Measurements from ENCODE around the gene BOLA3. TPM values are rescaled to one million over a fixed set of nuclear protein-coding genes. Genes with fewer than 3 reads are reported as not detected.

Gene BOLA3
- total and polyA plus RNA-seq, 10 of the 15 experiments (the other 5 are each of a cell fraction or from before 2014, with no cell fraction given) = 62.6 to 300 (median 134) TPM

DNA sequence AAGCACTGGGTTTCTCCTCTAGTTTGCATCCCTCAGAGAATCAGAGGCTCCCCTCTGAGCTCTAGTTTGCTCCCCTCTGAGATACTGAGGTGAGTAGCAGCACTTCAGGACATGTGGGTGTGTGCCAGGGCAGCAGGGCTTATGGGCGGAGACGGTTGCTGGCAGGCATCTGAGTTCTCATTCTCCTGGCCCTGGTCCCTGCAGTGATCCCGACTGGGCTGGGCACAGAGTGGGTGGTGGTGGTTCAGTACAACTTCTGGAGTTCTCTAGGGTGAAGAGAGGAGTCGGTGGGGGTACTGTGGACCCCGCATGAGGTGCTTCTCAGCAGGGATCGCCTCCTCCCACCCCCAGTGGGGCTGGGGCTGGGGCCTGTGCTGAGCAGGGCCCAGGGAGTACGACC lies 47.9 kb downstream of the BOLA3 start:
- Histone ChIP-seq H3K27me3 (replicated peaks in 1 of 2; ENCODE audit: control insufficient read depth in 2 of 2, insufficient read depth in 2 of 2, low read length in 1 of 2) (no peaks in the 10 kb centered on the region), H3K36me3 (ENCODE audit: control insufficient read depth in 2 of 2, insufficient read depth in 2 of 2, low read length in 1 of 2) (peaks cover 13 to 36% of the 10 kb centered on the region in 2 experiments), H3K9me3 (replicated peaks; ENCODE audit: control insufficient read depth, insufficient read depth, low read length) (no peaks in the 10 kb centered on the region), H4K20me1 (ENCODE audit: control insufficient read depth, insufficient read depth) (no peaks in the 10 kb centered on the region), H2AFZ (ENCODE audit: control insufficient read depth, low read depth, low read length) (no peak overlapping the region), H3K9ac (ENCODE audit: control insufficient read depth, insufficient read depth, low read length) (no peak overlapping the region), H3K4me2 (ENCODE audit: control insufficient read depth, insufficient read depth) (no peak overlapping the region), H3K4me1 (ENCODE audit: control insufficient read depth, insufficient read depth, low read length) (no peaks in the 10 kb centered on the region), H3K27ac (ENCODE audit: control insufficient read depth, insufficient read depth) (no peak overlapping the region), H3K4me3 (no peak overlapping the region), H3K79me2 (ENCODE audit: control insufficient read depth, insufficient read depth, low read length) (no peaks in the 10 kb centered on the region)
- no TSS peak for BruUV-seq (replicated peaks)
- no peak for TF ChIP-seq RAD51 (IDR thresholded peaks at IDR 0.05)
- no peak for TF ChIP-seq BRCA1 (IDR thresholded peaks at IDR 0.05; ENCODE audit: low read depth, low read length)
- no peak for TF ChIP-seq NFYB (IDR thresholded peaks at IDR 0.05; ENCODE audit: insufficient read depth, low read depth, low read length)
- TF ChIP-seq NFXL1 (IDR thresholded peaks at IDR 0.05; ENCODE audit: borderline replicate concordance) = no peak
- no peak; the same call in 1 of the 2 replicates for TF ChIP-seq POLR2AphosphoS5 (IDR thresholded peaks at IDR 0.05; ENCODE audit: low read length)
- TF ChIP-seq FOS (IDR thresholded peaks at IDR 0.05; ENCODE audit: borderline replicate concordance, extremely low read depth, insufficient read length) = no peak
- no peak for TF ChIP-seq ZNF687 (IDR thresholded peaks at IDR 0.05)
- TF ChIP-seq, protein P1, sequence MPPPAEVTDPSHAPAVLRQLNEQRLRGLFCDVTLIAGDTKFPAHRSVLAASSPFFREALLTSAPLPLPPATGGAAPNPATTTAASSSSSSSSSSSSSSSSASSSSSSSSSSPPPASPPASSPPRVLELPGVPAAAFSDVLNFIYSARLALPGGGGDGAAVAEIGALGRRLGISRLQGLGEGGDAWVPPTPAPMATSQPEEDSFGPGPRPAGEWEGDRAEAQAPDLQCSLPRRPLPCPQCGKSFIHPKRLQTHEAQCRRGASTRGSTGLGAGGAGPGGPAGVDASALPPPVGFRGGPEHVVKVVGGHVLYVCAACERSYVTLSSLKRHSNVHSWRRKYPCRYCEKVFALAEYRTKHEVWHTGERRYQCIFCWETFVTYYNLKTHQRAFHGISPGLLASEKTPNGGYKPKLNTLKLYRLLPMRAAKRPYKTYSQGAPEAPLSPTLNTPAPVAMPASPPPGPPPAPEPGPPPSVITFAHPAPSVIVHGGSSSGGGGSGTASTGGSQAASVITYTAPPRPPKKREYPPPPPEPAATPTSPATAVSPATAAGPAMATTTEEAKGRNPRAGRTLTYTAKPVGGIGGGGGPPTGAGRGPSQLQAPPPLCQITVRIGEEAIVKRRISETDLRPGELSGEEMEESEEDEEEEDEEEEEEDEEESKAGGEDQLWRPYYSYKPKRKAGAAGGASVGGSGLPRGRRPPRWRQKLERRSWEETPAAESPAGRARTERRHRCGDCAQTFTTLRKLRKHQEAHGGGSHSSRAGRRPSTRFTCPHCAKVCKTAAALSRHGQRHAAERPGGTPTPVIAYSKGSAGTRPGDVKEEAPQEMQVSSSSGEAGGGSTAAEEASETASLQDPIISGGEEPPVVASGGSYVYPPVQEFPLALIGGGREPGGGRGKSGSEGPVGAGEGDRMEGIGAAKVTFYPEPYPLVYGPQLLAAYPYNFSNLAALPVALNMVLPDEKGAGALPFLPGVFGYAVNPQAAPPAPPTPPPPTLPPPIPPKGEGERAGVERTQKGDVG (CRISPR knock-in tag; IDR thresholded peaks at IDR 0.05) = no peak
- TF ChIP-seq NFIC (IDR thresholded peaks at IDR 0.05; ENCODE audit: low read depth, low read length) = no peak
- no peak for TF ChIP-seq MYC (IDR thresholded peaks at IDR 0.05; ENCODE audit: insufficient read depth, insufficient read length, insufficient replicate concordance, low read length, severe bottlenecking)
- TF ChIP-seq, protein P2, sequence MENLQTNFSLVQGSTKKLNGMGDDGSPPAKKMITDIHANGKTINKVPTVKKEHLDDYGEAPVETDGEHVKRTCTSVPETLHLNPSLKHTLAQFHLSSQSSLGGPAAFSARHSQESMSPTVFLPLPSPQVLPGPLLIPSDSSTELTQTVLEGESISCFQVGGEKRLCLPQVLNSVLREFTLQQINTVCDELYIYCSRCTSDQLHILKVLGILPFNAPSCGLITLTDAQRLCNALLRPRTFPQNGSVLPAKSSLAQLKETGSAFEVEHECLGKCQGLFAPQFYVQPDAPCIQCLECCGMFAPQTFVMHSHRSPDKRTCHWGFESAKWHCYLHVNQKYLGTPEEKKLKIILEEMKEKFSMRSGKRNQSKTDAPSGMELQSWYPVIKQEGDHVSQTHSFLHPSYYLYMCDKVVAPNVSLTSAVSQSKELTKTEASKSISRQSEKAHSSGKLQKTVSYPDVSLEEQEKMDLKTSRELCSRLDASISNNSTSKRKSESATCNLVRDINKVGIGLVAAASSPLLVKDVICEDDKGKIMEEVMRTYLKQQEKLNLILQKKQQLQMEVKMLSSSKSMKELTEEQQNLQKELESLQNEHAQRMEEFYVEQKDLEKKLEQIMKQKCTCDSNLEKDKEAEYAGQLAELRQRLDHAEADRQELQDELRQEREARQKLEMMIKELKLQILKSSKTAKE (IDR thresholded peaks at IDR 0.05; ENCODE audit: low read depth, poor library complexity, severe bottlenecking) = no peak
- no peak for TF ChIP-seq SIX5 (IDR thresholded peaks at IDR 0.05; ENCODE audit: low read depth, low read length, severe bottlenecking)
- no peak for TF ChIP-seq TAF1 (IDR thresholded peaks at IDR 0.05; ENCODE audit: borderline replicate concordance, low read depth, low read length)
- no peak for TF ChIP-seq PML (IDR thresholded peaks at IDR 0.05; ENCODE audit: low read length)
- no peak for TF ChIP-seq MXI1 (IDR thresholded peaks at IDR 0.05; ENCODE audit: low read depth, low read length)
- in situ Hi-C loops (cut with MboI) (no loop called here), intact Hi-C loops (cut with micrococcal nuclease; ENCODE audit: unreplicated experiment) (loop anchor here (5.0 kb wide), 1 partner anchor 193 kb away; no protein-coding TSS in a partner anchor)
- ATAC-seq (no peak; the same call in 2 of the 3 replicates), DNase-seq (ENCODE audit: low read depth, low spot score) (no peak), FAIRE-seq (no peak)
- CTCF ChIA-PET = interaction anchor here (0.9 kb wide), 1 partner anchor 276 kb away, joined by 3 read pairs; no protein-coding TSS in a partner anchor
- RAD21 ChIA-PET (ENCODE audit: unreplicated experiment) = no interaction called here
- SMC1A ChIA-PET (ENCODE audit: uncharacterized antibody, unreplicated experiment) = no interaction called here
- POLR2A ChIA-PET = no interaction called here
- WGBS (ENCODE audit: insufficient coverage, insufficient replicate concordance, low lambda C conversion rate, missing lambda C conversion rate) = 100% methylated on average over 5 of the region's 7 CpGs
